ENCODE measurements around the gene TESK1. TPM values are rescaled to one million over a fixed set of nuclear protein-coding genes. Genes with fewer than 3 reads are reported as not detected.
A peak's percentile ranks its signal among the peaks of the same experiment; 100 is the strongest.

Gene TESK1
- 53.3 TPM for polyA plus RNA-seq
- long read RNA-seq, donor 1, partial matches to known transcripts: 0 of 4 reads
- long read RNA-seq, donor 1, other reads (novel, unspliced or antisense): 0 of 4 reads
- long read RNA-seq, donor 2, transcript TESK1-201 (10 exons, 2,421 nt): major isoform, 9 of 10 reads
- long read RNA-seq, donor 2, partial matches to known transcripts: 0 of 10 reads
- long read RNA-seq, donor 2, other reads (novel, unspliced or antisense): 0 of 10 reads
- long read RNA-seq, donor 3: 0 reads
- long read RNA-seq, donor 4, partial matches to known transcripts: 0 of 2 reads
- long read RNA-seq, donor 4, other reads (novel, unspliced or antisense): 0 of 2 reads
- long read RNA-seq, donor 5, transcript TESK1-201 (10 exons, 2,421 nt): major isoform, 5 of 7 reads
- long read RNA-seq, donor 5, partial matches to known transcripts: 0 of 7 reads
- long read RNA-seq, donor 5, other reads (novel, unspliced or antisense): 0 of 7 reads
- long read RNA-seq, donor 6, transcript TESK1-201 (10 exons, 2,421 nt): major isoform, 17 of 52 reads
- long read RNA-seq, donor 6, partial matches to known transcripts: 35 of 52 reads
- long read RNA-seq, donor 6, other reads (novel, unspliced or antisense): 0 of 52 reads
- long read RNA-seq, donor 7, partial matches to known transcripts: 0 of 3 reads
- long read RNA-seq, donor 7, other reads (novel, unspliced or antisense): 0 of 3 reads
- long read RNA-seq, donor 8, transcript TESK1-201 (10 exons, 2,421 nt): major isoform, 11 of 20 reads
- long read RNA-seq, donor 8, partial matches to known transcripts: 7 of 20 reads
- long read RNA-seq, donor 8, other reads (novel, unspliced or antisense): 0 of 20 reads
- long read RNA-seq, donor 9, transcript TESK1-201 (10 exons, 2,421 nt): major isoform, 7 of 19 reads
- long read RNA-seq, donor 9, partial matches to known transcripts: 10 of 19 reads
- long read RNA-seq, donor 9, other reads (novel, unspliced or antisense): 0 of 19 reads
- long read RNA-seq, donor 10, transcript TESK1-201 (10 exons, 2,421 nt): major isoform, 11 of 38 reads
- long read RNA-seq, donor 10, partial matches to known transcripts: 26 of 38 reads
- long read RNA-seq, donor 10, other reads (novel, unspliced or antisense): 0 of 38 reads
- long read RNA-seq, donor 11, transcript TESK1-201 (10 exons, 2,421 nt): major isoform, 8 of 16 reads
- long read RNA-seq, donor 11, partial matches to known transcripts: 6 of 16 reads
- long read RNA-seq, donor 11, other reads (novel, unspliced or antisense): 0 of 16 reads

GRCh38 chr9:35604578-35605350 is at the start of gene TESK1:
Gene TESK1, plus strand, starts transcription at chr9:35605262. Its CDS starts 358 bp downstream, at chr9:35605620.
- H3K9me3 ChIP-seq (ENCODE audit: control insufficient read depth, low read depth, low read length): no peaks in the 10 kb centered on the region
- 10% methylated on average over 2 of the region's 55 CpGs for WGBS (ENCODE audit: insufficient coverage, low lambda C conversion rate)

GRCh38 chr9:35555881-35556280 is 49.2 kb upstream of the TESK1 start:
- Histone ChIP-seq H3K9me3 (ENCODE audit: control insufficient read depth, low read depth, low read length) (no peaks in the 10 kb centered on the region), H3K4me1 (ENCODE audit: control insufficient read depth, insufficient read depth, low read length) (peaks cover 13% of the 10 kb centered on the region), H3K27me3 (ENCODE audit: control insufficient read depth, insufficient read depth, low read length) (no peaks in the 10 kb centered on the region), H3K36me3 (ENCODE audit: control insufficient read depth, insufficient read depth, low read length) (peaks cover 46% of the 10 kb centered on the region), H3K4me3 (ENCODE audit: low read length) (no peak overlapping the region), H3K27ac (ENCODE audit: low read length) (no peak overlapping the region)
- no CpG with 5 or more reads among the region's 10 CpGs for WGBS (ENCODE audit: insufficient coverage, low lambda C conversion rate)
- DNase-seq: no peak

More at GRCh38 chr9:35604578-35605350, at the start of gene TESK1:
- Histone ChIP-seq H3K4me3 (ENCODE audit: low read length) (peak within 1 kb of the TSS; percentile 85), H3K27me3 (ENCODE audit: control insufficient read depth, insufficient read depth, low read length) (no peaks in the 10 kb centered on the region), H3K4me1 (ENCODE audit: control insufficient read depth, insufficient read depth, low read length) (peaks cover 21% of the 10 kb centered on the region), H3K27ac (ENCODE audit: low read length) (peak within 1 kb of the TSS; percentile 93), H3K36me3 (ENCODE audit: control insufficient read depth, insufficient read depth, low read length) (peaks cover 31% of the 10 kb centered on the region)
- DNase-seq: peak; percentile 72 to 87

GRCh38 chr9:35556776-35557175 is 48.3 kb upstream of the TESK1 start:
- peaks cover 52% of the 10 kb centered on the region for H3K36me3 ChIP-seq (ENCODE audit: control insufficient read depth, insufficient read depth, low read length)

GRCh38 chr9:35557320-35557719 is 47.7 kb upstream of the TESK1 start:
- peaks cover 52% of the 10 kb centered on the region for H3K36me3 ChIP-seq (ENCODE audit: control insufficient read depth, insufficient read depth, low read length)

More at GRCh38 chr9:35556776-35557175, 48.3 kb upstream of the TESK1 start:
- H3K4me1 ChIP-seq (ENCODE audit: control insufficient read depth, insufficient read depth, low read length): peaks cover 13% of the 10 kb centered on the region
- peak; percentile 86 to 94 for DNase-seq
- H3K4me3 ChIP-seq (ENCODE audit: low read length): no peak overlapping the region
- whole genome bisulfite sequencing (ENCODE audit: insufficient coverage, low lambda C conversion rate): no CpG with 5 or more reads among the region's 3 CpGs
- H3K27me3 ChIP-seq (ENCODE audit: control insufficient read depth, insufficient read depth, low read length): no peaks in the 10 kb centered on the region
- H3K27ac ChIP-seq (ENCODE audit: low read length): peak overlapping the region; percentile 66
- H3K9me3 ChIP-seq (ENCODE audit: control insufficient read depth, low read depth, low read length): no peaks in the 10 kb centered on the region

GRCh38 chr9:35558185-35558584 is 46.9 kb upstream of the TESK1 start:
- no peaks in the 10 kb centered on the region for H3K9me3 ChIP-seq (ENCODE audit: control insufficient read depth, low read depth, low read length)
- no CpG with 5 or more reads among the region's 11 CpGs for WGBS (ENCODE audit: insufficient coverage, low lambda C conversion rate)
- no peaks in the 10 kb centered on the region for H3K27me3 ChIP-seq (ENCODE audit: control insufficient read depth, insufficient read depth, low read length)
- H3K4me1 ChIP-seq (ENCODE audit: control insufficient read depth, insufficient read depth, low read length): peaks cover 13% of the 10 kb centered on the region
- no peak overlapping the region for H3K4me3 ChIP-seq (ENCODE audit: low read length)
- DNase-seq: no peak
- H3K36me3 ChIP-seq (ENCODE audit: control insufficient read depth, insufficient read depth, low read length): peaks cover 52% of the 10 kb centered on the region
- H3K27ac ChIP-seq (ENCODE audit: low read length): no peak overlapping the region

More at GRCh38 chr9:35557320-35557719, 47.7 kb upstream of the TESK1 start:
- Histone ChIP-seq H3K9me3 (ENCODE audit: control insufficient read depth, low read depth, low read length) (no peaks in the 10 kb centered on the region), H3K4me1 (ENCODE audit: control insufficient read depth, insufficient read depth, low read length) (peaks cover 13% of the 10 kb centered on the region), H3K4me3 (ENCODE audit: low read length) (no peak overlapping the region), H3K27me3 (ENCODE audit: control insufficient read depth, insufficient read depth, low read length) (no peaks in the 10 kb centered on the region), H3K27ac (ENCODE audit: low read length) (peak overlapping the region; percentile 66)
- no CpG with 5 or more reads among the region's 6 CpGs for WGBS (ENCODE audit: insufficient coverage, low lambda C conversion rate)
- DNase-seq: no peak

GRCh38 chr9:35559792-35560530 is 45.1 kb upstream of the TESK1 start:
- no peak overlapping the region for H3K4me3 ChIP-seq (ENCODE audit: low read length)
- peaks cover 50% of the 10 kb centered on the region for H3K36me3 ChIP-seq (ENCODE audit: control insufficient read depth, insufficient read depth, low read length)
- H3K27me3 ChIP-seq (ENCODE audit: control insufficient read depth, insufficient read depth, low read length): no peaks in the 10 kb centered on the region
- no peak overlapping the region for H3K27ac ChIP-seq (ENCODE audit: low read length)
- no peak for DNase-seq
- peaks cover 16% of the 10 kb centered on the region for H3K4me1 ChIP-seq (ENCODE audit: control insufficient read depth, insufficient read depth, low read length)
- H3K9me3 ChIP-seq (ENCODE audit: control insufficient read depth, low read depth, low read length): no peaks in the 10 kb centered on the region
- 92% methylated on average over 2 of the region's 20 CpGs for WGBS (ENCODE audit: insufficient coverage, low lambda C conversion rate)

- no peak for DNase-seq
- Histone ChIP-seq H3K27ac (ENCODE audit: low read length) (no peak overlapping the region), H3K4me1 (ENCODE audit: control insufficient read depth, insufficient read depth, low read length) (peaks cover 16% of the 10 kb centered on the region), H3K9me3 (ENCODE audit: control insufficient read depth, low read depth, low read length) (no peaks in the 10 kb centered on the region), H3K4me3 (ENCODE audit: low read length) (no peak overlapping the region), H3K27me3 (ENCODE audit: control insufficient read depth, insufficient read depth, low read length) (no peaks in the 10 kb centered on the region), H3K36me3 (ENCODE audit: control insufficient read depth, insufficient read depth, low read length) (peaks cover 42% of the 10 kb centered on the region)
- WGBS (ENCODE audit: insufficient coverage, low lambda C conversion rate): no CpG with 5 or more reads among the region's 24 CpGs
Measured at GRCh38 chr9:35560625-35561337, 44.3 kb upstream of the TESK1 start.

GRCh38 chr9:35561468-35562261 is 43.4 kb upstream of the TESK1 start:
- peaks cover 35% of the 10 kb centered on the region for H3K36me3 ChIP-seq (ENCODE audit: control insufficient read depth, insufficient read depth, low read length)

More at GRCh38 chr9:35561468-35562261, 43.4 kb upstream of the TESK1 start:
- WGBS (ENCODE audit: insufficient coverage, low lambda C conversion rate): no CpG with 5 or more reads among the region's 6 CpGs
- H3K27me3 ChIP-seq (ENCODE audit: control insufficient read depth, insufficient read depth, low read length): no peaks in the 10 kb centered on the region
- no peak for DNase-seq
- H3K4me3 ChIP-seq (ENCODE audit: low read length): no peak overlapping the region
- H3K4me1 ChIP-seq (ENCODE audit: control insufficient read depth, insufficient read depth, low read length): peaks cover 10% of the 10 kb centered on the region
- H3K27ac ChIP-seq (ENCODE audit: low read length): no peak overlapping the region
- no peaks in the 10 kb centered on the region for H3K9me3 ChIP-seq (ENCODE audit: control insufficient read depth, low read depth, low read length)

Data from large intestine (tissue), 12 donors.